K562 (cell line): Measurements from ENCODE around the gene ITGAV. TPM values are rescaled to one million over a fixed set of nuclear protein-coding genes. Genes with fewer than 3 reads are reported as not detected.

Experiments used
- ARID1B ChIP-seq: fragments of 450-650 bp; IDR thresholded peaks from 2 replicates; pipeline ENCODE4 v1.6.1; 2016; ENCODE audit warnings: antibody characterized with exemption, mild to moderate bottlenecking, inconsistent platforms
- ASH1L ChIP-seq: fragments of 450-650 bp; IDR thresholded peaks from 2 replicates; pipeline ENCODE4 v1.6.1; 2018; ENCODE audit warnings: borderline replicate concordance, mild to moderate bottlenecking, low read depth; ENCODE audit not compliant: partially characterized antibody
- CBFA2T3 ChIP-seq: fragments of 450-650 bp; IDR thresholded peaks from 2 replicates; pipeline ENCODE4 v1.6.1; 2017
- DDX20 ChIP-seq: fragments of 450-650 bp; IDR thresholded peaks from 2 replicates; pipeline ENCODE4 v1.6.1; 2016; ENCODE audit warnings: missing genetic modification characterization, low read depth, mild to moderate bottlenecking, missing compliant biosample characterization, moderate library complexity
- EWSR1 ChIP-seq: fragments of 450-650 bp; IDR thresholded peaks from 2 replicates; pipeline ENCODE4 v1.6.1; 2018; ENCODE audit warnings: borderline replicate concordance, mild to moderate bottlenecking, low read depth, moderate library complexity; ENCODE audit not compliant: partially characterized antibody
- HEY1 ChIP-seq: fragments of 250-450 bp; sonication (Bioruptor Pico); IDR thresholded peaks from 2 replicates; pipeline ENCODE4 v1.5.0; 2020; ENCODE audit warnings: mild to moderate bottlenecking, moderate library complexity, borderline replicate concordance
- KAT8 ChIP-seq: fragments of 450-650 bp; IDR thresholded peaks from 2 replicates; pipeline ENCODE4 v1.6.1; 2016; ENCODE audit warnings: low read depth, mild to moderate bottlenecking
- KDM2B ChIP-seq: fragments of 250-450 bp; sonication (Bioruptor Pico); IDR thresholded peaks from 2 replicates; pipeline ENCODE4 v1.8.0; 2021; ENCODE audit warnings: mild to moderate bottlenecking, moderate library complexity
- MAFF ChIP-seq: IDR thresholded peaks from 2 replicates; pipeline ENCODE4 v1.6.1; 2012; ENCODE audit warnings: low read length, improper control_type of control experiment
- MIER1 ChIP-seq: fragments of 450-650 bp; IDR thresholded peaks from 2 replicates; pipeline ENCODE4 v1.6.1; 2016; ENCODE audit warnings: antibody characterized with exemption, mild to moderate bottlenecking, low read depth
- NR2C1 ChIP-seq, 2 experiments: fragments of 450-650 bp; IDR thresholded peaks; 2 replicates each; pipeline ENCODE4 v1.6.1; 2017; ENCODE audit warnings: mild to moderate bottlenecking in 2 of 2, antibody characterized with exemption in 1 of 2, inconsistent platforms in 1 of 2, missing compliant biosample characterization in 1 of 2, missing genetic modification characterization in 1 of 2
- RAD51 ChIP-seq: fragments of 450-650 bp; IDR thresholded peaks from 2 replicates; pipeline ENCODE4 v1.7.1; 2016; ENCODE audit warnings: low read depth, mild to moderate bottlenecking, borderline replicate concordance
- SAP30 ChIP-seq: fragments of 200-600 bp; sonication (generic); IDR thresholded peaks from 2 replicates; pipeline ENCODE4 v1.6.1; 2012; ENCODE audit warnings: borderline replicate concordance, low read depth, mild to moderate bottlenecking, moderate library complexity, low read length, control low read depth, inconsistent platforms; ENCODE audit not compliant: insufficient read depth, poor library complexity, severe bottlenecking
- SIN3A ChIP-seq, 2 experiments: fragments of 150-350 bp in 1 of 2; IDR thresholded peaks; 2 replicates each; pipeline ENCODE4 v1.6.1; 2011 to 2016; ENCODE audit warnings: borderline replicate concordance in 2 of 2, low read depth in 2 of 2, low read length in 2 of 2, mild to moderate bottlenecking in 2 of 2, moderate library complexity in 2 of 2; ENCODE audit not compliant: control insufficient read depth in 1 of 2
- SOX6 ChIP-seq: fragments of 450-650 bp; IDR thresholded peaks from 2 replicates; pipeline ENCODE4 v1.6.1; 2014; ENCODE audit warnings: mild to moderate bottlenecking
- SRSF1 ChIP-seq: fragments of 200-400 bp; formaldehyde crosslinking; IDR thresholded peaks from 2 replicates; pipeline ENCODE4 v1.6.1; 2017; ENCODE audit warnings: mild to moderate bottlenecking, low read depth, low read length, moderate library complexity
- SRSF3 ChIP-seq: fragments of 200-400 bp; formaldehyde crosslinking; IDR thresholded peaks from 2 replicates; pipeline ENCODE4 v1.6.1; 2016; ENCODE audit warnings: mild to moderate bottlenecking, low read length, moderate library complexity; ENCODE audit not compliant: insufficient read depth
- STAT5B ChIP-seq: fragments of 250-450 bp; sonication (Bioruptor Pico); IDR thresholded peaks from 2 replicates; pipeline ENCODE4 v1.8.0; 2021; ENCODE audit warnings: mild to moderate bottlenecking, inconsistent platforms
- THAP7 ChIP-seq: fragments of 250-450 bp; sonication (Bioruptor Pico); IDR thresholded peaks from 2 replicates; pipeline ENCODE4 v1.5.0; 2021
- polyA plus RNA-seq, 8 experiments: library from polyadenylated mRNA; depleted of rRNA in 4 of 8; stranded (reverse) in 5 of 8; unstranded in 3 of 8; fragments of >200 nt; fragmentation: Nextera tagmentation in 2 of 8; fragmentation: Illumina TruSeq in 1 of 8; extraction: Ambion mirVana in 2 of 8; extraction: Trizol in 1 of 8; gene quantifications; 2 replicates each; pipeline versions ENCODE4 v1.2.1 to v1.2.3, GENCODE V29; 2011 to 2014; ENCODE audit warnings: inconsistent platforms in 1 of 8, missing spikeins in 1 of 8
- total RNA-seq, 7 experiments: library from RNA; depleted of rRNA in 6 of 7; stranded (reverse); fragments of >200 nt in 6 of 7; fragmentation: Illumina TruSeq in 2 of 7; extraction: Trizol in 2 of 7; gene quantifications; 2 replicates each; pipeline versions ENCODE4 v1.2.1 to v1.2.3, GENCODE V29; 2011 to 2021; ENCODE audit warnings: low replicate concordance in 1 of 7
- TF ChIP-seq, protein P1 (sequence below), 3 experiments: IDR thresholded peaks in 2 of 3; conservative IDR thresholded peaks in 1 of 3; 2 replicates each; pipeline ENCODE4 v1.5.1; 2011 to 2012; ENCODE audit warnings: low read length in 3 of 3, mild to moderate bottlenecking in 3 of 3, control low read depth in 2 of 3, improper control_type of control experiment in 1 of 3, inconsistent platforms in 1 of 3, low read depth in 1 of 3, mixed read lengths in 1 of 3, moderate library complexity in 1 of 3; ENCODE audit not compliant: insufficient read depth in 2 of 3
- TF ChIP-seq, protein P2 (sequence below): fragments of 250-450 bp; sonication (Bioruptor Pico); IDR thresholded peaks from 2 replicates; pipeline ENCODE4 v1.5.0; 2020; ENCODE audit warnings: mild to moderate bottlenecking
- TF ChIP-seq, protein P3 (sequence below), 2 experiments: fragments of 250-450 bp in 1 of 2; fragments of 450-650 bp in 1 of 2; sonication (Bioruptor Pico) in 1 of 2; IDR thresholded peaks; 2 replicates each; pipeline versions ENCODE4 v1.6.1 to v1.8.0; 2016 to 2021; ENCODE audit warnings: mild to moderate bottlenecking in 2 of 2, moderate library complexity in 2 of 2, missing compliant biosample characterization in 1 of 2, missing genetic modification characterization in 1 of 2

The ITGAV gene
- total and polyA plus RNA-seq, 9 of the 15 experiments (the other 6 are each of a cell fraction or from before 2014, with no cell fraction given): 3.7 to 17.7 (median 10.7) TPM

DNA sequence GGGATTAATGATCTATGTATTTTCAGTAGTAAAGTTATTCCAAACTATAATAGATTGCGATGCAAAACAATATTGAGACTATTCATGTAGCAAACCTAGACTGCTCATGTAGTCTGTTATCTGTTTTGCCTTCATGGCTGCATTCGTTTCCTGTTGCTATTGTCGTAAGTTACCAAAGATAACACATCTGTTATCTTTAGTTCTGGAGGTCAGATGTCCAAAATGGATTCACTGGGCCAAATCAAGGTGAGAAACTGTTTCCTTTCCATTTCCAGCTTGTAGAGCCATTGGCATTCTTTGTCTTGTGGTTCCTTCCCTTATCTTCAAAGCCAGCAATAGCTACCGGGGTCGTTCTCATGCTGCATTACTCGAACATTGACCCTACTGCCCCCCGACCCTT is 20.9 kb downstream of the ITGAV start (continued):
- TF ChIP-seq KAT8 (no peak), SAP30 (no peak), CBFA2T3 (peak; percentile 65), ARID1B (peak; percentile 56; the same call in 1 of the 2 replicates), THAP7 (no peak), MAFF (no peak), HEY1 (CRISPR knock-in tag) (no peak), RAD51 (no peak), DDX20 (tag) (no peak), KDM2B (CRISPR knock-in tag) (no peak), SRSF1 (no peak), EWSR1 (no peak), ASH1L (no peak), SOX6 (peak; percentile 68), SIN3A (IDR thresholded peaks at IDR 0.05; ENCODE audit: borderline replicate concordance in 2 of 2, control insufficient read depth in 1 of 2, low read depth in 2 of 2, low read length in 2 of 2) (no peak), NR2C1 (IDR thresholded peaks at IDR 0.05) (no peak), NR2C1 (tag; IDR thresholded peaks at IDR 0.05) (peak; percentile 56), SRSF3 (no peak), MIER1 (no peak), STAT5B (CRISPR knock-in tag) (no peak)
- TF ChIP-seq, protein P1, sequence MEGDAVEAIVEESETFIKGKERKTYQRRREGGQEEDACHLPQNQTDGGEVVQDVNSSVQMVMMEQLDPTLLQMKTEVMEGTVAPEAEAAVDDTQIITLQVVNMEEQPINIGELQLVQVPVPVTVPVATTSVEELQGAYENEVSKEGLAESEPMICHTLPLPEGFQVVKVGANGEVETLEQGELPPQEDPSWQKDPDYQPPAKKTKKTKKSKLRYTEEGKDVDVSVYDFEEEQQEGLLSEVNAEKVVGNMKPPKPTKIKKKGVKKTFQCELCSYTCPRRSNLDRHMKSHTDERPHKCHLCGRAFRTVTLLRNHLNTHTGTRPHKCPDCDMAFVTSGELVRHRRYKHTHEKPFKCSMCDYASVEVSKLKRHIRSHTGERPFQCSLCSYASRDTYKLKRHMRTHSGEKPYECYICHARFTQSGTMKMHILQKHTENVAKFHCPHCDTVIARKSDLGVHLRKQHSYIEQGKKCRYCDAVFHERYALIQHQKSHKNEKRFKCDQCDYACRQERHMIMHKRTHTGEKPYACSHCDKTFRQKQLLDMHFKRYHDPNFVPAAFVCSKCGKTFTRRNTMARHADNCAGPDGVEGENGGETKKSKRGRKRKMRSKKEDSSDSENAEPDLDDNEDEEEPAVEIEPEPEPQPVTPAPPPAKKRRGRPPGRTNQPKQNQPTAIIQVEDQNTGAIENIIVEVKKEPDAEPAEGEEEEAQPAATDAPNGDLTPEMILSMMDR (IDR thresholded peaks at IDR 0.05 in 2 of 3, conservative IDR thresholded peaks at IDR 0.05 in 1 of 3; ENCODE audit: insufficient read depth in 2 of 3, low read depth in 1 of 3, low read length in 3 of 3): no peak
- TF ChIP-seq, protein P2, sequence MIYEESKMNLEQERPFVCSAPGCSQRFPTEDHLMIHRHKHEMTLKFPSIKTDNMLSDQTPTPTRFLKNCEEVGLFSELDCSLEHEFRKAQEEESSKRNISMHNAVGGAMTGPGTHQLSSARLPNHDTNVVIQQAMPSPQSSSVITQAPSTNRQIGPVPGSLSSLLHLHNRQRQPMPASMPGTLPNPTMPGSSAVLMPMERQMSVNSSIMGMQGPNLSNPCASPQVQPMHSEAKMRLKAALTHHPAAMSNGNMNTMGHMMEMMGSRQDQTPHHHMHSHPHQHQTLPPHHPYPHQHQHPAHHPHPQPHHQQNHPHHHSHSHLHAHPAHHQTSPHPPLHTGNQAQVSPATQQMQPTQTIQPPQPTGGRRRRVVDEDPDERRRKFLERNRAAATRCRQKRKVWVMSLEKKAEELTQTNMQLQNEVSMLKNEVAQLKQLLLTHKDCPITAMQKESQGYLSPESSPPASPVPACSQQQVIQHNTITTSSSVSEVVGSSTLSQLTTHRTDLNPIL (CRISPR knock-in tag): no peak
- TF ChIP-seq, protein P3, sequence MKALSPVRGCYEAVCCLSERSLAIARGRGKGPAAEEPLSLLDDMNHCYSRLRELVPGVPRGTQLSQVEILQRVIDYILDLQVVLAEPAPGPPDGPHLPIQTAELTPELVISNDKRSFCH (CRISPR knock-in tag; IDR thresholded peaks at IDR 0.05): no peak
- TF ChIP-seq, protein P3 (tag; IDR thresholded peaks at IDR 0.05): no peak
